Measurements from ENCODE around the gene GAGE12H.
"Not testable (repeated sequence)": the region's sequence is repeated elsewhere in the genome, so short reads cannot be mapped to it uniquely, and the experiment has no call there.

The GAGE12H gene

DNA sequence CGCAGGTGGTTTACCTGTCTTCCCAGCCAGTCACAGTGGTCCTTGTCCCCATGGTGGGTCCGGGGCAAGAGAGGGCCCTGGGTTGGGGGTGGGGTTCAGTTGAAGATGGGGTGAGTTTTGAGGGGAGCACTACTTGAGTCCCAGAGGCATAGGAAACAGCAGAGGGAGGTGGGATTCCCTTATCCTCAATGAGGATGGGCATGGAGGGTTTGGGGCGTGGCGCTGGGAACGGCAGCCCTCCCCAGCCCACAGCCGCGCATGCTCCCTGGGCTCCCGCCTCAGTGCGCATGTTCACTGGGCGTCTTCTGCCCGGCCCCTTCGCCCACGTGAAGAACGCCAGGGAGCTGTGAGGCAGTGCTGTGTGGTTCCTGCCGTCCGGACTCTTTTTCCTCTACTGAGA is 19.0 kb downstream of the GAGE12H start, which contains the start of gene GAGE1:
TSS of gene GAGE1 (plus strand) at position 301 of the 400 bp plus-strand sequence. CDS start 1,155 bp downstream, outside the sequence.
- H3K9ac ChIP-seq (ENCODE audit: low read length); H3K27me3 ChIP-seq (replicated peaks; ENCODE audit: control insufficient read depth, insufficient read depth, low read length); H3K36me3 ChIP-seq (ENCODE audit: control insufficient read depth, insufficient read depth, low read length, severe bottlenecking); H3K4me3 ChIP-seq (ENCODE audit: low read length); DNase-seq (ENCODE audit: low read depth); H3K4me1 ChIP-seq (ENCODE audit: control insufficient read depth, insufficient read depth, low read length); H3K9me3 ChIP-seq (ENCODE audit: control insufficient read depth, low read length): not testable (repeated sequence)

DNA sequence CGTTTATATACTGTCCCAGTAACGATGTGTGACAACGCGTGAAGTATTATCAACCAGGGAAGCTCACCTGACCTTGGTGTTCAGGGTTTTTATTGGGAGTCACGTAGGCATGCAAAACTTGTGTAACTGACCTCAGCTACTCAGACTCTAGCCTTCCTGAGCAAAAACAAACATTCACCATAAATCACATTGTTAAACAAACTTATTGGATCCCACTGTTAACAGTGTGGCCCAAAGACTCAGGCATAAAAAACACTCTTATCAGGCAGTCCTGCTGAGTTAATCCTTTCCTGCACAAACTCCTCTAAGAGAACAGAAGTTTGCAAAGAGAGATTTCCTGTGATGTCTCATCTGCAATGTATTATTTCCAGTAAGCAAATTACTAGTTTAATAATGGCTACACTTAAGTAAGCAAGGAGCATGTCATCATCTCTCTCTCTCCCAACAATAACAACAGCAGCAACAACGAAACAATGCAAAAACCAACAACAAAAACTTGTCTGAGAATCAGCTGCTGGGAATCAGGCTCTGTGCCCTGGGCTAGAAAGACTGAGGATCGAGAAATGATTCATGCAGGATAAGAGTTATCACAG is 31.1 kb downstream of the GAGE12H start:
- H3K4me1 ChIP-seq (ENCODE audit: control insufficient read depth, insufficient read depth, low read length) = no peaks in the 10 kb centered on the region
- no peak overlapping the region for H3K4me3 ChIP-seq (ENCODE audit: low read length)
- peaks cover 23% of the 10 kb centered on the region for H3K27me3 ChIP-seq (replicated peaks; ENCODE audit: control insufficient read depth, insufficient read depth, low read length)
- DNase-seq (ENCODE audit: low read depth) = no peak
- no peaks in the 10 kb centered on the region for H3K36me3 ChIP-seq (ENCODE audit: control insufficient read depth, insufficient read depth, low read length, severe bottlenecking)
- peaks cover 7% of the 10 kb centered on the region for H3K9me3 ChIP-seq (ENCODE audit: control insufficient read depth, low read length)
- H3K9ac ChIP-seq (ENCODE audit: low read length) = no peak overlapping the region

DNA sequence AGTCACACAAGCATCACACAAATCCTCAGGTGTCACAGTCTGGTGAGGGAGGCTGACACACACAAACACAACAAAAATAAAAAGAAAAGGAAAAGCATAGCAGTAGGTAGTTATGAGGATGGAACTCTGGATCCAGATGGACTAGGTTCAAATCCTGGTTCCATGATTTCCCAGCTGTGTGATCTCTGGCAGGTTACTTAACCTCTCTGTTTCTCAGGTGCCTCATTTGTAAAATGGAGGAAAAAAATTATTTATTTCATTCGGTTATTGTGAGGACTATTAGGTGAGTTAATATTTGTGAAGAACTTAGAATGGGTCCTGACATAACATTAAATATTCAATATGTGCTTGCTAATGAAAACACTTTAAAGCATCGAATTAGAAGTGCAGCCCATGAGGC is 38.8 kb downstream of the GAGE12H start:
- Histone ChIP-seq H3K9me3 (ENCODE audit: control insufficient read depth, low read length) (no peaks in the 10 kb centered on the region), H3K27me3 (replicated peaks; ENCODE audit: control insufficient read depth, insufficient read depth, low read length) (no peaks in the 10 kb centered on the region), H3K4me1 (ENCODE audit: control insufficient read depth, insufficient read depth, low read length) (no peaks in the 10 kb centered on the region), H3K36me3 (ENCODE audit: control insufficient read depth, insufficient read depth, low read length, severe bottlenecking) (no peaks in the 10 kb centered on the region), H3K4me3 (ENCODE audit: low read length) (no peak overlapping the region), H3K9ac (ENCODE audit: low read length) (no peak overlapping the region)
- no peak for DNase-seq (ENCODE audit: low read depth)

DNA sequence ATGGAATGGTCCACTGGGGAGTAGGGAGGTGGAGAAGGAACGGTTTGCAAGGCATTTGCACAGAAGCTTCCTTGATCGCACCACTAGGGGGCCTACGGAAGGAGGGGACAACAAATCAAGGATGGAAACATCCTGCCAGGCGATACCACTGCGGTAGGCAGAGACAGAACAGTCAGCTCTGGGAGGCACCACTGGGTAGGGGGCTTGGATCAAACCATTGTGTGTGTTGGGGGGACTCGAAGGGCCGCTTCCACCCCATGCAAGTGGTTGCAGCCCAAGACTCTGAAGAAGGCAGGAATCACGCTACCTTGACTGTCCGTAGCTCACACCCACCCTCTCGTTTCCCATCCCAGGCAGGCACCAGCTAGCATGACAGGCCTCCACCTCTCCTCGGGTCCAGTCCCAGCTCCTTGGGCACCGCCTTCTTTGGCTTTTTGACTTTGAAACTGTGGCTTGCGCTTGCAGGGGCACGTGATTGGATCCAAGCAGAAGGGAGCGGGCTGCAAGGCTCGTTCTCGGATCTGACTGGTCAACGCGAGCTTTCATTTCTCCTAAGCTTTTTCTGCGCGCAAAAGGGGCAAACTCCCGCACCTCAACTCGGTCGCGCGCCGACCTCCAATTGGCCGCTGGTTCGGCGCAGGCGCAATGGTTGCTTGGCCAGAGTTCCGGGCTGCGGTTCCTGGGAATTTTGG is 47.5 kb downstream of the GAGE12H start:
- Histone ChIP-seq H3K36me3 (ENCODE audit: control insufficient read depth, insufficient read depth, low read length, severe bottlenecking) (no peaks in the 10 kb centered on the region), H3K27me3 (replicated peaks; ENCODE audit: control insufficient read depth, insufficient read depth, low read length) (peaks cover 8% of the 10 kb centered on the region), H3K4me3 (ENCODE audit: low read length) (no peak overlapping the region), H3K9ac (ENCODE audit: low read length) (no peak overlapping the region), H3K9me3 (ENCODE audit: control insufficient read depth, low read length) (no peaks in the 10 kb centered on the region), H3K4me1 (ENCODE audit: control insufficient read depth, insufficient read depth, low read length) (no peaks in the 10 kb centered on the region)
- no peak for DNase-seq (ENCODE audit: low read depth)

Measured in adipocyte (in vitro differentiated cells).